ENCODE measurements around the gene LRRTM3. TPM values are rescaled to one million over a fixed set of nuclear protein-coding genes. Genes with fewer than 3 reads are reported as not detected.

Gene LRRTM3
- total RNA-seq, 1 experiment from 2014 or later = 0.96 TPM

- Mint-ChIP-seq H3K27ac (no peak overlapping the region), H3K27me3 (ENCODE audit: low read depth) (no peaks in the 10 kb centered on the region), H3K4me3 (no peak overlapping the region), H3K36me3 (ENCODE audit: insufficient read depth in 1 of 3, low read depth in 3 of 3) (no peaks in the 10 kb centered on the region; a peak in 1 of 7 replicates), H3K4me1 (no peaks in the 10 kb centered on the region), H3K9me3 (no peaks in the 10 kb centered on the region)
- TF ChIP-seq CTCF (conservative IDR thresholded peaks at IDR 0.05) = no peak
- no peak overlapping the region for H3K18ac ChIP-seq (ENCODE audit: insufficient read length, low read depth, low read length)
- H3K4ac ChIP-seq (ENCODE audit: low read depth, low read length) = no peak overlapping the region
- H2AK5ac ChIP-seq (ENCODE audit: insufficient read length, low read length) = no peak overlapping the region
- no peak overlapping the region for H2BK12ac ChIP-seq (ENCODE audit: insufficient read length, low read depth, low read length)
- H3K79me1 ChIP-seq (ENCODE audit: insufficient read depth, low read depth, low read length, poor library complexity, severe bottlenecking) = no peaks in the 10 kb centered on the region
- H4K20me1 ChIP-seq (ENCODE audit: control insufficient read depth, insufficient read depth, insufficient read length) = no peaks in the 10 kb centered on the region
- no peak overlapping the region for H4K5ac ChIP-seq (ENCODE audit: insufficient read length, low read depth, low read length)
- no peak overlapping the region for H2BK5ac ChIP-seq (ENCODE audit: insufficient read length, low read length)
- H4K8ac ChIP-seq (replicated peaks; ENCODE audit: insufficient read length, low read depth, low read length) = no peak overlapping the region
- no peaks in the 10 kb centered on the region for H3K9me3 ChIP-seq (ENCODE audit: control insufficient read depth, low read depth, low read length)
- no peak overlapping the region for H3K14ac ChIP-seq (ENCODE audit: insufficient read depth, low read length)
- no peaks in the 10 kb centered on the region for H3K4me1 ChIP-seq (ENCODE audit: insufficient read depth, low read length)
- no peaks in the 10 kb centered on the region for H3K23me2 ChIP-seq (ENCODE audit: insufficient read length, low read depth, low read length, poor library complexity, severe bottlenecking)
- no peak overlapping the region for H2BK15ac ChIP-seq (ENCODE audit: low read depth, low read length)
- no peak for DNase-seq
- H2BK20ac ChIP-seq (ENCODE audit: low read depth, low read length, poor library complexity, severe bottlenecking) = no peak overlapping the region
- no peak overlapping the region for H3K27ac ChIP-seq (ENCODE audit: insufficient read length, low read depth, low read length)
- H2AFZ ChIP-seq (ENCODE audit: low read length) = no peak overlapping the region
- no peak overlapping the region for H3K56ac ChIP-seq (ENCODE audit: insufficient read length, low read depth, low read length)
- H3K23ac ChIP-seq (ENCODE audit: insufficient read length, low read depth, low read length) = no peak overlapping the region
- no peak overlapping the region for H2BK120ac ChIP-seq (ENCODE audit: low read depth, low read length, poor library complexity, severe bottlenecking)
- H3K27me3 ChIP-seq (ENCODE audit: insufficient read depth, low read length) = no peaks in the 10 kb centered on the region
- no peaks in the 10 kb centered on the region for H3K79me2 ChIP-seq (ENCODE audit: insufficient read depth, low read length)
- no peak overlapping the region for H3K4me2 ChIP-seq (ENCODE audit: insufficient read depth, insufficient read length, low read length)
- no peak overlapping the region for H3K9ac ChIP-seq (ENCODE audit: extremely low read depth, insufficient read length, low read length)
- no peak overlapping the region for H3T11ph ChIP-seq (ENCODE audit: low read length)
- no peak overlapping the region for H4K91ac ChIP-seq (ENCODE audit: insufficient read length, low read depth, low read length)
Measured at GRCh38 chr10:67076144-67076543, 150.3 kb downstream of the LRRTM3 start.
